ENCODE results near the gene APOBEC3B.

The APOBEC3B gene

GRCh38 chr22:38964306-38964705 is 17.8 kb upstream of the APOBEC3B start:
- no peak for TF ChIP-seq CTCF (conservative IDR thresholded peaks at IDR 0.05; ENCODE audit: low read depth, low read length)
- no peak for DNase-seq (ENCODE audit: low read depth)
- no peak overlapping the region for H3K4me3 ChIP-seq (ENCODE audit: low read depth, low read length)

- no peak overlapping the region for H3K4me3 ChIP-seq (ENCODE audit: low read depth, low read length)
- no peak for DNase-seq (ENCODE audit: low read depth)
- no peak for TF ChIP-seq CTCF (conservative IDR thresholded peaks at IDR 0.05; ENCODE audit: low read depth, low read length)
Measured at GRCh38 chr22:38964989-38965388, 17.2 kb upstream of the APOBEC3B start.

DNA sequence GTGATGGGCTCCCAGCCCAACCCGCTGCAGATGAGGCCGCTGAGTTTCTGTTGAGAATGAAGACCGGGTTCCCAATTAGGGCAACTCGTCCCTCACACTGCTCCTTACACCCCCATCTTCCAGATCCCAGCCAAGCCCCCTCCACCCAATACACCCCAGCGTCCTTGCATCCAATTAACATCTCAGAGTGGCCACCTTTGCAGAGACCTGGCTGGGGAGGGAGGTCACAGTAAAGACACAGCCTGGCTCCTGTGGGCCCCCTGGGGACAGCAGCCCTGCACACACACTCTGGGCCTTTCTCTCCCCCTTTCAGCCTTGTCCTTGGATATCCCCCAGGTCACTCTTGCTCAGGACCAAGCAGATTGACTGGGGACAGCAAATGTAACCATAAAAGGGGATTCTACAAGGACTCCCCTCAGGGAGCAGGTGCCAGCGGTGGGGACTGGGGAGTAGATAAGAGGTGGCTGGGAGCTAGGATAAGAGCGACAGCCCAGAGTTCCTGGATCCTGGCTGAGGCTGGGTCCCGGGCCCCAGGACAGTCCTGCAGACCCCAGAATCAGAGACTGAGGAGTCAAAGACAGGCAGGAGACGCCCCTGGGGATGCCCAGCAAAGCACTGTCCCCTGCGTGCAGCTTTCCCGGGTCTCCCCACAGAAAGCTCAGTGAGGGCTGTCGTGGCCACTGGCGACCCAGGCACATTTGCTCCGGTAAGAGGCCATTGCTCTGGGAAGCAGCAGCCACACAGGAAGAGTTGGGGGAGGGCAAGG is 16.4 kb upstream of the APOBEC3B start:
- no peak for DNase-seq (ENCODE audit: low read depth)
- no peak overlapping the region for H3K4me3 ChIP-seq (ENCODE audit: low read depth, low read length)
- no peak for TF ChIP-seq CTCF (conservative IDR thresholded peaks at IDR 0.05; ENCODE audit: low read depth, low read length)

DNA sequence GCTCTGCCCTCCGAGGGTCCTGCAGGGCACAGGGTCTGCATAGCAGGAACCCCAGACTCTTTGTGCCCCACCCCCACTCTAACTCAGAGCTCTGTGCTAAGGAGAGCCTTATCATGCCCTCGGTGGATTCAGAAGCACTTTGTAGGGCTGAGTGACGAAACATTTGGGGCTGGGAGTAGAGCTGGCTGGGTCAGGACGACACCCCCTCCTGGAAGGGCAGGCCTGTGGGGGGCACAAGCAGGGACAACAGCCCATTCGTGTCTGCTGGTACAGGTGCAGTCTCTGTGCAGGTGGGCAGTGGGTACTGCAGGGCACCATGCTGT is 15.8 kb upstream of the APOBEC3B start:
- no peak for TF ChIP-seq CTCF (conservative IDR thresholded peaks at IDR 0.05; ENCODE audit: low read depth, low read length)
- H3K4me3 ChIP-seq (ENCODE audit: low read depth, low read length): no peak overlapping the region
- no peak for DNase-seq (ENCODE audit: low read depth)

DNA sequence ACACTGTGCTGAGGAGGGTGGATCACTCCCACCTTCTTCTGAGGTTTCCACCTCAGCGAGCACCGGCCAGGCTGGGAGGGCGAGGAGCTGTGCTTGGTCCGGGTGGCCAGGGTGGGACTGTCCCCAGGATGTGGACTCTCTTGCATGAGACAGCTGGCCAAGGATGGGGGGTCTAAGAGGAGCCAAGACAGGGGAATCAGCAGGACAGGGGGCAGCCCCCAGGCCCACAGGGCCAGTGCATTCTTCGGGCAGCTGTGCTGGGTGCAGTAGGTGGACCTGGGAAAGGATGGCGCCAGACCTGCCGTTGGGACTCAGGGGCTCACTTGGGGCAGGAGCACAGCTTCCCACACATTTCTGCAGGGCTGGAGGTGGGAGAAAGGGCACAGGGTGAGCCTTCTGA is 15.2 kb upstream of the APOBEC3B start:
- no peak for DNase-seq (ENCODE audit: low read depth)
- no peak for TF ChIP-seq CTCF (conservative IDR thresholded peaks at IDR 0.05; ENCODE audit: low read depth, low read length)
- no peak overlapping the region for H3K4me3 ChIP-seq (ENCODE audit: low read depth, low read length)

DNA sequence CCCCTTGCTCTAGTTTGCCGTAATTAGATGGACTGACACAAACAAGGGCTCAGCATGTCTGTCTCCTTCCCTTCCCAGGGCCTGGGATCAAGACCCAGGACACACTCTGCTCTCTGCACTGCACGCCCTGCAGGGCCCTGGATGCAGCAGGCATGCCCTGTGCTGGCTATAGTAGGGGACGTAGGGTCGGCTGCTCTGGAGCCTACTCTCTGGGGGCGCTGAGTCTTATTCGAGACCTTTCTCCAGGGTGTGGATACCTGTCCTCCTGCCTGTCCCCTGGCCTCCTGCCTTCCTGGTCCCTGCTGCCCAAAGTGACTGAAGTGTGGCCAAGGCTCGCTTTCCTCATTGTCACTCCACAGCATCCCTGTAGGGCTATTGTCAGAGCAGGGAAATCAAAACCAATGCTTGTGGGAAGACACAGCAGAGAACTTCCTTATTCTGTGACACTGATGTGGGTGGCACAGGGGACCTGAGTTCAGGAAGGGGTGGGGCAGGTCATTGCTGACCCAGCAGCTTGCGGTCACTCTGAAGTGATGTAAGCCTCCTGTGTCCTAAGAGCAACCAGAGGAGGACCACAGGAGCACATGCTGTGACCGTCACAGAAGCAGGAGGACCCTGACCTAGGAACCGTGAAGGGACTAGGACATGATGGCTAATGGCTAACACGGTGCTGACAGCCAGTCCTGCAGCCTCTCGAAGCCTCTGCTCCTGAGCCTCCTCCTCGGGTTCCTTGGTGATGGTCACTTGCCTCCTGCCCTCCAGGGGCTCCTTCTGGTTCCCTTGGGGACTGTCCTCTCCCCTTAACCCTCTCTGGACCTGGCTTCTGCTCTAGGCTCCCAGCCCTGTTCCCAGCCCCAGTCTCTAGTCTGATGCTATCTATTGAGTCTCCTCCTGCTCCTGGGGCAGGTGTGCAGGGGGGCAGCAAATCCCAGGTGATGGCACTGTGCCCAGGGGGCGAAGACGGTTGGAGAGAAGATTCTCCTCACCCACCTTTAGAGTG is 14.4 kb upstream of the APOBEC3B start:
- no peak for TF ChIP-seq CTCF (conservative IDR thresholded peaks at IDR 0.05; ENCODE audit: low read depth, low read length)
- no peak for DNase-seq (ENCODE audit: low read depth)
- H3K4me3 ChIP-seq (ENCODE audit: low read depth, low read length): no peak overlapping the region
